Measurements from ENCODE around the gene HOXB4. TPM values are rescaled to one million over a fixed set of nuclear protein-coding genes. Genes with fewer than 3 reads are reported as not detected.

Gene HOXB4
- total RNA-seq, 1 experiment from 2014 or later: 0.78 TPM

GRCh38 chr17:48577330-48577945 is 712 bp downstream of the HOXB4 start:
- DNase-seq (ENCODE audit: low spot score): no peak
- in situ Hi-C loops (cut with HindIII; ENCODE audit: low sequenced_read_pairs): no loop called here

DNA sequence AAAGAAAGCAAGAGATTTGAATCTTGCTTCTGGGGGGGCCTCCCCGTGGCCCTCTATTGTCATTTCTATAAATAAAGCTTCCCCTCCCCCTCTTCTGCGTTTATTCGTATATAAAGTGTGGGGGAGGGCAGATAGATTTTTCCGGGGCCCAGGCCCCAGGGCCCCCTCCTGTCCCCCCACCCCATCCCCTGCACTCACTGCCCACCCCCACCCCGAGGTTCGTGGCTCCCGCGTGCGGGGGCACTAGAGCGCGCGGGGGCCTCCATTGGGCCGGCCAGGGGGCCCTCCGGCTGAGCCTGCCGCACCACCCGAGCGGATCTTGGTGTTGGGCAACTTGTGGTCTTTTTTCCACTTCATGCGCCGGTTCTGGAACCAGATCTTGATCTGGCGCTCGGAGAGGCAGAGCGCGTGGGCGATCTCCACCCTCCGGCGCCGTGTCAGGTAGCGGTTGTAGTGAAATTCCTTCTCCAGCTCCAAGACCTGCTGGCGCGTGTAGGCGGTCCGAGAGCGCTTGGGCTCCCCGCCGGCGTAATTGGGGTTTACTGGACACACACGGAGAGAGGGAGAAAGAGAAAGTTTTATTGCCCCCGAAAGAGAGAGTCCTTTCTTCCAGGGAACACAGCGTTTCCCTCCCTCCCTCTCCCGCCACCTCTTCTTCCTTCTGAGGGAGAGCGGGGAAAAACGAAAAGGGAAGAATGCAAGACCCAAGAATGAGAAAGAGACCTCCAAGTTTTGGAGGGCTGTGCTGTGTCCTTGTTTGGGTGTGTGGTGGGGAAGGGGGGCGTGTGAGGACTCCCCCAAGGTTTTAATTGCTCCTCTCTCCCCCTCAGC is 1.5 kb downstream of the HOXB4 start:
- no peak for DNase-seq (ENCODE audit: low spot score)
- in situ Hi-C loops (cut with HindIII; ENCODE audit: low sequenced_read_pairs): no loop called here

DNA sequence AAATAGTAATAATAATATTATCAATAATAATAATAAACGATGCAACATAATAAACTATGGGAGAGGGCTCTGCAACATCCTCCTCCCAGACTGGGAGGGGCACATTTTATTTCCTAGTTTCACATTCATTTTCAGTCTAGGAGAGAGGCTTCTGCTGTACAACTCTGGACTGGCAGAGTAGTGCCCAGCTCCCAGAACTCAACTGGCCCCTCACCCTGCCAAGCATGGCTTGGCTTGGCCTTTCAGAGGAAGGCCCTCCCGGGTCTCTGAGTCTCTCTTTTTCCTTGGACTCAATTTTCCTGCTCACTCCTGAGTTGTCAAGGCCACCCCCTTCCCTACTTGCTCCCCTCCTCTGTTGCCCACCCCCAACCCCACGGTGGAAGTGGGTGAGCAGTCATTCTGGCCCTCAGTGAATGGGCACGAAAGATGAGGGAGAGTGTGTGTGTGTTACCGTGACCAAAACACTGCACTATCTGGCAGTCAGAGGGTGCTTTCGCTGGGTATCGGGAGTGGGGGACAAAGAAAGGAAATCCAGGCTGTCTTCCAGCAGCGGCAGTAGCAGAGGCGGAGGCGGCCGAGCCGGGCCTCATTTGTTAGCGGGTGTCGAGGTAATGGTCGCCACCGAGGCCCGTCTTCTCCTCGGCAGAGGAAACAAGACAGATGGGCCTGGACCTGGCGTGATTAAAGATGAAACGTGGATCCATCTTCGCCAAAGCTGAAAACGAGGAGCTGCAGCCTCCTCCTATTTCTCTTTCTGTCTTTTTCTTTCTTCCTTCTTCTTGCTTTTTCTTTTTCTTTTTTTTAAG is 2.3 kb downstream of the HOXB4 start:
- no peak for DNase-seq (ENCODE audit: low spot score)
- in situ Hi-C loops (cut with HindIII; ENCODE audit: low sequenced_read_pairs): no loop called here

- DNase-seq (ENCODE audit: low spot score): no peak
- in situ Hi-C loops (cut with HindIII; ENCODE audit: low sequenced_read_pairs): no loop called here
Observed at GRCh38 chr17:48575066-48575582, 3.0 kb downstream of the HOXB4 start.

DNA sequence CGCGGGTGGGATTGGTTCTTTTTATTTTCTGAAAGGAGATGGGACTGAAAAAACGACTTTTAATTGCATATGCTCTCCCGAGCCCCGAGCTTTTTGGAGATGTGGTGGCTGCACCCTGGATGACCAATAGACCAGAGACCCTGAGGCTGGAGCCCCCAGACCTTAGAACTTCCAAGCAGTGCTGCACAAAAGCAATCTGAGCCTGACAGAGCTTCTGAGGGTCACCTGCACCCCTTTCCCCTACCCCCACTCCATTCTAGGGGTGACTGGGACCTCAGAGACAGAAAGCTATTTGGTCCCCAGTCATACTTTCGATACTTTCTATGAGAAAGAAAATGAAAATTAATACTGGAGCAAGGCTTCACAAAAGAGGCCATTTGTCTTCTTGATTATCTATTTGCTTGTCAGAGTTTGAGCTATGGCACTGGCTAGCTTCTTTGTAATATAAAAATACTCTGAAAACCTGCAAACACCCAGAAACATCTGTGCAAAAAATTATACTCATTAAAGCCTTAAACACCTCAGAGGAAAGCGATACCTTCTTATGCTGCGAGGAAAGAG is 3.6 kb downstream of the HOXB4 start:
- in situ Hi-C loops (cut with HindIII; ENCODE audit: low sequenced_read_pairs): no loop called here

DNA sequence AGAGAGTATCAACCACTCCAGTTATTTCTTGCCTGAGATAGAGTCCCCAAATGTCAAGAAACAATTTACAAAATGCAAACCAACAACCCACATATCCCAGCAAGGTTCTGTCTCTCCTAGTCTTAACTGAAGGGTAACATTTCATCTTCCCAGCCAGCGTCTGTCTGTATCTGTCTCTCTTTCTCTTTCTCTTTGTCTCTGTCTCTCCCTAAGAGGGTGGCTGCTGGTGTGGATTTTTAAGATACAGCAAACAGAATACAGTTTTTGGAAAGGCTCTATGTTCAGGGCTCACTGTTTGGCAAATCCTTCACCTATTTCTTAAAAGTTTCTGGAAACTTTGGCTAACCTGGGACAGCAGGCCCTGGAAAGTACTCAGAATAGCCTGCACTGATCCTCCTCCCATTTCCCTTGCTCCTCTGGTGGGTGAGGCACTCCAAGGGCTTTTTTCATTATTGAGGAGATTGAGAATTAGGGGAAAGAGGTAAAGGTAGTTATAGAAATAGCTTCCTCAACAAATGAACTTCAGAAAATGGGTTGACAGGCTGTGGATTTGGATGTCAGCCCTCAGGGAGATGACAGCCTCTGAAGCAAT is 6.2 kb downstream of the HOXB4 start:
- DNase-seq (ENCODE audit: low spot score): no peak
- in situ Hi-C loops (cut with HindIII; ENCODE audit: low sequenced_read_pairs): no loop called here

More for the DNA sequence above, 3.6 kb downstream of the HOXB4 start:
- DNase-seq (ENCODE audit: low spot score): no peak

- DNase-seq (ENCODE audit: low spot score): no peak
- in situ Hi-C loops (cut with HindIII; ENCODE audit: low sequenced_read_pairs): no loop called here
Observed at GRCh38 chr17:48571024-48571818, 6.9 kb downstream of the HOXB4 start.

DNA sequence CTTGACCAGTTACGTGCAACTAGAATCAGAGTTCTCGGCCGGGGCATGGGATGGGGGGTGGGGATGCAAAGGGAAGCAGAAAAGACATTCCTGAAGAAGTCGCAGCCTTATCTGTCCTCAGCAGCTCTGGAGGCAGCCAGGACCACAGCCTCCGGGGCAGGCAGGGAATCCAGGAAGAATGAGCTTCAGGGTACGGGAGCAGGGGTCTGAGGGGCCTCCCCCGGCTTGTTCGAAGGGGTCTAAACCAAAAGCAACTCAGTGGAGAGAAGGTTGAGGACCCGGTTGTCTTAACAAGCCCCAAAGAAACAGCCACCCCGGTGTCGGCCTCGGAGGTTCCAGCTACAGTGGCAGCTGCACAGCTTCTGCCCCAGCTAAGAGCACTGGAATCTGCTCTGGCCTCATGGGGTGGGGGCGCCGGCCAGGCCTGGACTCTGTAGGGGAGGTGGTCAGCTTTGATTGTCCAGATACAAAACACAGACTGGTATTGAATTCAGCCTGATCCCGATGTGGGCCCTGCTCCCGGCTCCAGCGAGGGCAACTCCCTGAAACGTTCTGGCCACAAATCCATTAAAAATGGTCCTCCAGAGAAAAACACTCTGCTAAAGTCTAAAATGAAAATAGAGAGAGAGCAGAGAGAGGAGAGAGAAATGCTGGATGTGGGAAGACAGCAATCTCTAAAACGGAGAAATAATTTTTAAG is 7.7 kb downstream of the HOXB4 start:
- in situ Hi-C loops (cut with HindIII; ENCODE audit: low sequenced_read_pairs): no loop called here
- no peak for DNase-seq (ENCODE audit: low spot score)

DNA sequence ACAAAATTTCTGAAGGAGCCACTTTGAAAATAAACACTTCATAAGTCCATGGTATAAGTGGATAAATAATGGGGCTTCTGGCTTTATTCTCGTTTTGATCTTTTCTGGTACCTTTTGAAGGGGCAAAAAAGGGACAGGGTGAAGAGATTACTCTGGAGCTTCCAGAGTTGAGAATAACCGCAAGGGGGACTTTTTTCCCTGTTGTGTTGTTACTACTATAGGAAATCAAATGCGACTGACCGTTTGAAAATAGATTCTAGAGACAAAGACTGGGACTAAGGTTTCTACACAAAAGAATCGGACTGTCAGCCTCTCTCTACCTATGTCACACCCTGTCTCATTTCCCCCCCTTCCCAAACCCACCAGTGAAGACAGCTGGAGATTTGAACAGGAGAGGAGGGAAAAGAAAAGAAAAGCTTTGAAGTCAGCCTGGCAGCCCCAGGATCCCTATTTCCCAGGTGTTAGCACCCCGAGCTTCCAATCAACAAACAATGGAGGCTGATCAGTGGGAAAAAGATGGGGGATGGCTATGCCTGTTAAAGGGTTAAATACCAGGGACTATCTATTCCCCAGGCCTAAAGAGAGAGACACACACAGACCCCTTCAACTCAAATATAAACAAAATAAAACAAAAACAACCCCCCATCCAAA is 8.4 kb downstream of the HOXB4 start:
- DNase-seq (ENCODE audit: low spot score): no peak
- in situ Hi-C loops (cut with HindIII; ENCODE audit: low sequenced_read_pairs): no loop called here

DNA sequence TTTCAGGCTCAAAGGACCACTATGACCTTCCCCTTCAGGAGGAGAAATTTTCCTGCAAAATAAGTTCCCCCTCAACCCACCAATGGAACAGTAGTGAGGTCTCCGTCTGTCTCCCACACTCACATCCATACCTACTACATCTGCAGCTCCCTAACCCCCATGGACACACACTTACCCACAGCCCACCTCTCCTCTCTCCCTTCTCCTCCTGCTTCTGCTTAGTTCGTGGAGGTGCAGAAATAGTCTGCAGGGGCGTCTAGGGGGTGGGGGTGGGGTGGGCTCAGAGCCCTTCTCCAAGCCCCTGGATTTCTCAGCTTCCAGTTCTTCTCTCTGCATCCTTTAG is 8.9 kb downstream of the HOXB4 start:
- DNase-seq (ENCODE audit: low spot score): no peak
- in situ Hi-C loops (cut with HindIII; ENCODE audit: low sequenced_read_pairs): no loop called here

DNA sequence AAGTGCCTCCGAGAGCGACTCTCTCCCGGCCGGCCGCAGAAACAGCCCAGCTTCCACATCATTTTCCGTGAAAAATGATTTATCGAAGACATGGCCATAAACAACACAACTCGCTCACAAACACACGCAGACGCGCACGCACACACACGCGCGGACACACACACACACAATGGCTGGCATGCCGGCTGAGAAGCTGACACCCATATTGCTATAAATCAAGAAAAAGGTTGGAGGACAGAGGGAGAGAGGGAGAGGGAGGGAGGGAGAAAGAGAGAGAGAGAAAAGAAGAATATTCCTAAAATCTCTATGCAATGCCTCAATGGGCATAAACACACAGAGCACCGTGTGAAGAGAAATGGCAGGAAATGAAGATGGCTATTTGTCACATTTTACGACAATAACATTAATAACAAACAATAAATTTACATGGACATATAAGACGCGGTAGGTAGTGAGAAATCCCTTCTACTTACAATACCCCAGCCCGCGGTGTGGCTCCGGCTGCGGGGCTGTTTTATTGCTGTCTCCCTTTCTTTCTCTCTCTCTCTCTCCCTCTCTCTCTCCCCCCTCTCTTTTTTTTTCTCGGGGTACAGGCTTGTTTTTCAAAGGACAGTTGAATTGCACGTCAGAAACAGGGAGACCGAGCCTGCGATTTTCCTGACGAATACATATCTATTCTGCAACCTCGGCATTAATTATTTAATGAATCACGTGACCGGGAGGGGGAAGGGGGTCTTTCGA is 9.5 kb downstream of the HOXB4 start:
- in situ Hi-C loops (cut with HindIII; ENCODE audit: low sequenced_read_pairs): no loop called here
- no peak for DNase-seq (ENCODE audit: low spot score)

DNA sequence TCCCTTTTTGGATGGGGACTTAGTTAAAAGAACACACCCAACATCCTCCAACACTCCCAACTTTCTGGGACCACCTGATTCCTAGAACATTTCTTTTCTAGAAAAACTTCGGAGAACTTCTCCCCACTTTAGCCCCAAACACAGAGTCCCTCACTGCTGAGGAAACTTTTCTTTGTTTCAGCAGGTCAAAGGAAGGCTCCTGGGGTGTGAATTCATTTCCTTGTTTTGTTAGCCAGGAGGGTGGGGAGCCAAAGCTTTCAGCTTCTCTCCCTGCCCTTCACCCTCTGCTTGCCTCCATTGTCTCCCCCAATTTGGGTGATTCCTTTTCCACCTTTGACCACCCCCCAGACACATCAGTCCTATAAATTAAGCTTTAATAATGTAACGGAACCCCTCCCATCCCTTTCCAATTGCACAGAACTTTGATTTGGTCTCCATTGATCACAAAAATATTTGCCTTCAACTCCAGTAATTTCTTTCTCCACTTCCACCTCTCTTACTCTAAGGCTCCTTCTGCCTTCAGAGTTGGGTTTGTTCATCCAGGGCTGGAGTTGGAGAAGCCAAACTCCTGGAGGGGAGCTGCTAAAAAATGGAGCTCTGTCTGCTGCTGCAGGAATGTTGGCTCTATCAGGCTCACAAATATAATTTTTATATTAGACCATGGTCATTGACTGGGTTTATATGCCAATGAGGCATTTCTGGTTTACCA is 10.3 kb downstream of the HOXB4 start:
- in situ Hi-C loops (cut with HindIII; ENCODE audit: low sequenced_read_pairs): no loop called here
- DNase-seq (ENCODE audit: low spot score): no peak

DNA sequence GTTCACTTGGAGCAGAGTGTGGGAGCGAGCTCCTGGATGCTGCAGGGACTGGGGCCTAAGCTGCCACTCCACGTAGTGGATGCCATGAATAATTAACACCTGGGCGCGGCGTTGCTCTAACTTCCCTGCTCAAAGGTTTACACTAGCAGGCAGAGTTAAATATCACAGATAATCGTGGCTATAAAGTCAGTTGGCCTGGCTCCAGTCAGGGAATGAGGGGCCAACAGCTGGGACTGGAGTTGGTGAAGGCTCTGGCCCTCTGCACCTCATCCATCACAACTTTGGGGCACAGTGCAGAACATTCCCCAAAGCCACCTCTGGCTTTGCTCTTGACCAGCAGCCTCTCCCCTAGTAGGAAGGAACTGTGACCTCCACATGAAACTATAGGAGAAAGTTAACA is 10.9 kb downstream of the HOXB4 start:
- no peak for DNase-seq (ENCODE audit: low spot score)
- in situ Hi-C loops (cut with HindIII; ENCODE audit: low sequenced_read_pairs): no loop called here

DNA sequence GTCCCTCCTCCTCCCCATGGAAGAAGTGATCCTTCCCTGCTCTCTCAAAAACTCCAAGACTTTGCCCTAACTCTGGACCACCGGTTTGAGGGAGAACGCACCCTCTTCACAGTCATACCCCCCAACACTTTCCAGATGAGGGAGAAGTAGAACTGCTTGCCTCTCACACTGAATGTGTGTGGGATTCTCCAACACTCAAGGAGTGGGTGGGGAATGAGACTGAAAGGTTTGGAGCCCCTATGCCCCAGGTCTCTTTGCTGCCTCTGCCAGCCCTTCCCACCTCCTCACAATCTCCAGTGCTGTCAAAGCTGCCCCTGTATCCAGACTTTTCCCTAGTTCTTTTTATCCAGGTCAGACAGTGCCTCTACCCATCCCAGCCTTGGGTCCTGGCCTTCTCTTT is 11.4 kb downstream of the HOXB4 start:
- in situ Hi-C loops (cut with HindIII; ENCODE audit: low sequenced_read_pairs): no loop called here
- no peak for DNase-seq (ENCODE audit: low spot score)

DNA sequence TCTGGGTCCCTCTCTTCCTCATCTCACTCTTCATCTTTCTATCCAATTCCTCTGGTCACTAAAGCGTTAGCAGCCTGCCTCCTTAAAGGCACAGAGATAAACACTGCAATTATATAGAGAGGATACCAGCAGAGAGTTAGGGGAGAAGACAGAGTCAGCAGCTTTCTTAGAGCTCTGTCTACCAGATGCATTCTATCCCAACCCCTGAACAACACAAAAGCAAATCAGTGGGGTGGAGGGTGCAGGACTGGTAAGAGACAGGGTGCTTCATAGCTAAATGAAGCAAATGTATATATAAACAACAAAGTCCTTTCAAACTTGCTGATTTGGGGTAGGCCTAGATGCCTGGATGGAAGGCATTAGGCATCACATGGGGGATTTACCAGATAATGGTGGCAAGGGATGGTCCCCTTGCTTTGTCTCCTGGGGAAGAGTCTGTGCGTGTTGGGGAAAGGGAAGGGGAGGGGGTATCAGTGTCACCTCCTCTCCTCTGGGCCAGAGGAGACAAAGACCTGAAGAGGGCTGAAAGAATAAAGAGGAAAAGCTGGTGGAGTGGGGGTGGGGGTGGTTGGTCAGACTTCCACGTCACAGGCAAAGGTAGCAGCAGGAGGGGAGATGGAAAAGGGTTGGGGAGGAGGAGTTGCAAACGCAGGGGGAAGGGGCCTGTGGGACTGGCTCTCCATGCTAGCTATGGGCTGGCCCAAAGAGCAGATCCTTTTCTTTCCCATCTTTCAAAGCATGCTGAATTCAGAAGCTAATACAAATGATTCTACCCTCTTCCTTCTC is 12.0 kb downstream of the HOXB4 start:
- DNase-seq (ENCODE audit: low spot score): no peak
- in situ Hi-C loops (cut with HindIII; ENCODE audit: low sequenced_read_pairs): no loop called here

Data from G401 (cell line).